Trophoblast cell (in vitro differentiated cells and primary cell): ENCODE measurements around the gene TEKTIP1.

Experiments used
- DNase-seq, 2 donors: peaks; one replicate each; pipeline ENCODE4 v3.0.0-alpha.2; 2016
- H2AFZ ChIP-seq: 2 replicates; pipeline ENCODE4 v1.6.1; 2013; ENCODE audit warnings: low read length, moderate library complexity, mild to moderate bottlenecking; ENCODE audit not compliant: insufficient read depth, poor library complexity
- H2AK5ac ChIP-seq: 2 replicates; pipeline ENCODE4 v1.6.1; 2013; ENCODE audit warnings: mild to moderate bottlenecking, low read length
- H2BK120ac ChIP-seq: 2 replicates; pipeline ENCODE4 v1.6.1; 2013; ENCODE audit warnings: low read length, mild to moderate bottlenecking, moderate library complexity; ENCODE audit not compliant: insufficient read depth, poor library complexity
- H2BK12ac ChIP-seq: 2 replicates; pipeline ENCODE4 v1.6.1; 2013; ENCODE audit warnings: mild to moderate bottlenecking, low read length, moderate library complexity
- H2BK5ac ChIP-seq: 2 replicates; pipeline ENCODE4 v1.6.1; 2013; ENCODE audit warnings: low read length, low read depth, moderate library complexity, mild to moderate bottlenecking; ENCODE audit not compliant: poor library complexity
- H3K14ac ChIP-seq: 2 replicates; pipeline ENCODE4 v1.6.1; 2013; ENCODE audit warnings: mild to moderate bottlenecking, low read length
- H3K18ac ChIP-seq: 2 replicates; pipeline ENCODE4 v1.6.1; 2013; ENCODE audit warnings: mild to moderate bottlenecking, low read length
- H3K23ac ChIP-seq: 2 replicates; pipeline ENCODE4 v1.6.1; 2013; ENCODE audit warnings: low read length
- H3K27ac ChIP-seq: 2 replicates; pipeline ENCODE4 v1.5.1; 2013; ENCODE audit warnings: low read depth, mild to moderate bottlenecking, inconsistent platforms, low read length, moderate library complexity
- H3K27me3 ChIP-seq: 2 replicates; pipeline ENCODE4 v1.6.1; 2013; ENCODE audit warnings: inconsistent platforms, mild to moderate bottlenecking, low read length, moderate library complexity; ENCODE audit not compliant: insufficient read depth
- H3K36me3 ChIP-seq, 2 experiments: 1 replicate in 1 of 2; 2 replicates in 1 of 2; pipeline ENCODE4 v1.6.1; 2013; ENCODE audit warnings: low read length in 2 of 2, mild to moderate bottlenecking in 2 of 2, moderate library complexity in 1 of 2; ENCODE audit not compliant: insufficient read depth in 2 of 2, control insufficient read depth in 1 of 2
- H3K4ac ChIP-seq: 2 replicates; pipeline ENCODE4 v1.6.1; 2013; ENCODE audit warnings: low read depth, mild to moderate bottlenecking, low read length, moderate library complexity
- H3K4me1 ChIP-seq, 2 experiments: 1 replicate in 1 of 2; 2 replicates in 1 of 2; pipeline ENCODE4 v1.6.1; 2013; ENCODE audit warnings: low read length in 2 of 2, mild to moderate bottlenecking in 2 of 2, moderate library complexity in 1 of 2; ENCODE audit not compliant: insufficient read depth in 2 of 2, control insufficient read depth in 1 of 2
- H3K4me2 ChIP-seq: 2 replicates; pipeline ENCODE4 v1.6.1; 2013; ENCODE audit warnings: inconsistent platforms, mild to moderate bottlenecking, low read length, moderate library complexity
- H3K4me3 ChIP-seq: 2 replicates; pipeline ENCODE4 v1.5.1; 2013; ENCODE audit warnings: mild to moderate bottlenecking, low read depth, low read length, inconsistent platforms
- H3K79me1 ChIP-seq: one replicate; pipeline ENCODE4 v1.6.1; 2013; ENCODE audit warnings: low read length
- H3K79me2 ChIP-seq: 2 replicates; pipeline ENCODE4 v1.6.1; 2013; ENCODE audit warnings: low read length, mild to moderate bottlenecking; ENCODE audit not compliant: control insufficient read depth, insufficient read depth, poor library complexity
- H3K9ac ChIP-seq: 2 replicates; pipeline ENCODE4 v1.6.1; 2013; ENCODE audit warnings: mild to moderate bottlenecking, low read length
- H3K9me3 ChIP-seq: 2 replicates; pipeline ENCODE4 v1.6.1; 2013; ENCODE audit warnings: low read depth, mild to moderate bottlenecking, control low read depth, inconsistent platforms, low read length; ENCODE audit not compliant: insufficient read depth
- H4K12ac ChIP-seq: 2 replicates; pipeline ENCODE4 v1.6.1; 2013; ENCODE audit warnings: low read depth, mild to moderate bottlenecking, low read length, moderate library complexity
- H4K8ac ChIP-seq: 2 replicates; pipeline ENCODE4 v1.6.1; 2013; ENCODE audit warnings: low read depth, mild to moderate bottlenecking, low read length, moderate library complexity
- H4K91ac ChIP-seq: one replicate; pipeline ENCODE4 v1.6.1; 2013; ENCODE audit warnings: low read depth, mild to moderate bottlenecking, low read length, moderate library complexity
- WGBS: extraction: QIAGEN DNeasy Blood & Tissue Kit; methylation state at CpG from one replicate; pipeline ENCODE4 v1.1.7; 2013; ENCODE audit warnings: missing lambda C conversion rate; ENCODE audit not compliant: insufficient read length, insufficient coverage; ENCODE audit errors: extremely low coverage; 5-methylcytosine and 5-hydroxymethylcytosine counted together

The TEKTIP1 gene

GRCh38 chr19:3537101-3537437 is 1.9 kb upstream of the TEKTIP1 start:
- H4K8ac ChIP-seq = no peak overlapping the region
- no peak overlapping the region for H3K18ac ChIP-seq
- H3K79me1 ChIP-seq = no peaks in the 10 kb centered on the region
- H2AK5ac ChIP-seq = no peak overlapping the region
- peak overlapping the region; percentile 21 for H4K12ac ChIP-seq
- no peak overlapping the region for H3K4me2 ChIP-seq
- DNase-seq = no peak
- no peaks in the 10 kb centered on the region for H3K79me2 ChIP-seq
- H2BK5ac ChIP-seq = no peak overlapping the region
- no peak overlapping the region for H3K4ac ChIP-seq
- H3K4me1 ChIP-seq = peaks cover 2 to 11% of the 10 kb centered on the region in 2 experiments
- H4K91ac ChIP-seq = no peak overlapping the region
- no peak overlapping the region for H2BK120ac ChIP-seq
- no CpG with 5 or more reads among the region's 13 CpGs for WGBS
- H3K36me3 ChIP-seq = peaks cover 64% of the 10 kb centered on the region in 2 experiments
- no peaks in the 10 kb centered on the region for H3K27me3 ChIP-seq
- H3K9ac ChIP-seq = no peak overlapping the region
- no peak overlapping the region for H2BK12ac ChIP-seq
- H3K14ac ChIP-seq = no peak overlapping the region
- H3K9me3 ChIP-seq = no peaks in the 10 kb centered on the region
- H3K4me3 ChIP-seq = no peak overlapping the region
- no peak overlapping the region for H3K23ac ChIP-seq
- no peak overlapping the region for H2AFZ ChIP-seq
- peak overlapping the region; percentile 17 for H3K27ac ChIP-seq

- Histone ChIP-seq H3K4me2 (no peak overlapping the region), H3K9ac (no peak overlapping the region), H4K12ac (peak overlapping the region; percentile 21), H3K79me1 (no peaks in the 10 kb centered on the region), H2BK12ac (peak overlapping the region; percentile 41), H3K14ac (no peak overlapping the region), H2AK5ac (peak overlapping the region; percentile 9), H4K91ac (no peak overlapping the region), H2BK5ac (no peak overlapping the region), H3K4me1 (peaks cover 2 to 11% of the 10 kb centered on the region in 2 experiments), H3K27me3 (no peaks in the 10 kb centered on the region), H3K23ac (no peak overlapping the region), H3K9me3 (no peaks in the 10 kb centered on the region), H3K4me3 (no peak overlapping the region), H3K4ac (no peak overlapping the region), H3K79me2 (no peaks in the 10 kb centered on the region), H3K18ac (no peak overlapping the region), H2BK120ac (no peak overlapping the region), H3K36me3 (peaks cover 61 to 62% of the 10 kb centered on the region in 2 experiments), H3K27ac (no peak overlapping the region), H2AFZ (no peak overlapping the region), H4K8ac (no peak overlapping the region)
- peak; percentile 43 to 53 for DNase-seq
- WGBS = no CpG with 5 or more reads among the region's 22 CpGs
These were observed 1.3 kb upstream of the TEKTIP1 start for GRCh38 chr19:3537438-3538240.

GRCh38 chr19:3538258-3538929 is 580 bp upstream of the TEKTIP1 start:
- Histone ChIP-seq H3K9ac (peak overlapping the region; percentile 36), H4K91ac (no peak overlapping the region), H2BK5ac (no peak overlapping the region), H3K23ac (no peak overlapping the region), H3K4me3 (no peak overlapping the region), H3K9me3 (no peaks in the 10 kb centered on the region), H3K27ac (no peak overlapping the region), H3K79me2 (no peaks in the 10 kb centered on the region), H2BK12ac (no peak overlapping the region), H3K4me1 (peaks cover 2 to 11% of the 10 kb centered on the region in 2 experiments), H3K14ac (no peak overlapping the region), H4K12ac (no peak overlapping the region), H4K8ac (no peak overlapping the region), H2BK120ac (no peak overlapping the region), H3K4me2 (no peak overlapping the region), H2AK5ac (no peak overlapping the region), H3K18ac (no peak overlapping the region), H3K79me1 (no peaks in the 10 kb centered on the region), H3K27me3 (no peaks in the 10 kb centered on the region), H2AFZ (no peak overlapping the region), H3K36me3 (peaks cover 61% of the 10 kb centered on the region in 2 experiments), H3K4ac (no peak overlapping the region)
- no CpG with 5 or more reads among the region's 25 CpGs for WGBS
- no peak for DNase-seq

DNA sequence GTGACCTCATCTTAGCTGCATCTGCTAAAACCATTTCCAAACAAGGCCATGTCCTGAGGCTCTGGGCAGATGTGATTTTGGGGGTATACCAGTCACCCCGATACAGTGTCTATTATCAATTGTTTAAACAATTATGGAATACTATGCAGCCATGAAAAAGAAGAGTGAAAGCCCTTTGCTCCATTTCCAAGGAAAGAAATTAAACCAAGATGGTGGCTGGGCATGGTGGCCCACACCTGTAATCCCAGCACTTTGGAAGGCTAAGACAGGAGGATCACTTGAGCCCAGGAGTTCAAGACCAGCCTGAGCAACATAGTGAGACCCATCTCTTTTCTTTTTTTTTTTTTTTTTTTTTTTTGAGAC is 763 bp downstream of the TEKTIP1 start:
- H3K4ac ChIP-seq = no peak overlapping the region
- H3K4me1 ChIP-seq = peaks cover 2 to 11% of the 10 kb centered on the region in 2 experiments
- no peaks in the 10 kb centered on the region for H3K79me1 ChIP-seq
- no peak overlapping the region for H3K4me2 ChIP-seq
- no peak overlapping the region for H2AK5ac ChIP-seq
- H3K27me3 ChIP-seq = no peaks in the 10 kb centered on the region
- H4K91ac ChIP-seq = no peak overlapping the region
- H3K23ac ChIP-seq = no peak overlapping the region
- H2AFZ ChIP-seq = no peak overlapping the region
- H4K8ac ChIP-seq = no peak overlapping the region
- no peak overlapping the region for H2BK5ac ChIP-seq
- no peak overlapping the region for H3K18ac ChIP-seq
- no peak overlapping the region for H3K9ac ChIP-seq
- no peaks in the 10 kb centered on the region for H3K79me2 ChIP-seq
- DNase-seq = no peak
- no peak overlapping the region for H2BK120ac ChIP-seq
- WGBS = no CpG with 5 or more reads among the region's 1 CpG
- H2BK12ac ChIP-seq = no peak overlapping the region
- H4K12ac ChIP-seq = no peak overlapping the region
- peaks cover 62% of the 10 kb centered on the region in 2 experiments for H3K36me3 ChIP-seq
- no peak overlapping the region for H3K27ac ChIP-seq
- H3K14ac ChIP-seq = no peak overlapping the region
- no peak overlapping the region for H3K4me3 ChIP-seq
- peaks cover 1% of the 10 kb centered on the region for H3K9me3 ChIP-seq
